Measurements from ENCODE around the gene MAD1L1. TPM values are rescaled to one million over a fixed set of nuclear protein-coding genes. Genes with fewer than 3 reads are reported as not detected.
"Not testable (repeated sequence)": the region's sequence is repeated elsewhere in the genome, so short reads cannot be mapped to it uniquely, and the experiment has no call there.

MAD1L1 gene
- total RNA-seq, 2 donors from 2014 or later, result 81.3 to 115 TPM

DNA sequence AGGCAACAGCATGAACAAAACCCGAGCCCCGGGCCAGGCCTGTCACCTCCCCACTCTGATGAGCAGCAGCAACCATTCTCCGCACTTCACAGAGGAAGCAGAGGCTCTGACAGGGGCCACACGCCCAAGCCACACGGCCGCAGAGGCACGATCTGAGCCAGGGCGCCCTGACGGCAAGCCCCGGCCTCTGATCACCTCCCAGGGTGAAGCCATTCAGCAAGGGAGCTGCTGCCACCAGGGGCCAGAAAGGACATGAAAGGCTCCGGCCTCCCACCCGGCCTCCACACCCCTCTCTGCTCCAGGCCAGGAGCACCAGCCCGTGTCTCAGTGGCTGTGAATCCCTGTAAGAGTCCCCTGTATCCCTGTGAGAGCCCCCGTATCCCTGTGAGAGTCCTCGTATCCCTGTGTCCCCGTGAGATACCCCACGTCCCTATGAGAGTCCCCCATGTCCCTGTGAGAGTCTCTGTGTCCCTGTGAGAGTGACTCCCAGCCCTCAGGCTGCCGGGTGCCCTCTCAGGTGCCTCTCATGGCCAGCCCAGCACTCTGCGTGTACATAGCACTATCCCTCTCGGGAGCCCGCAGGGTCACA lies 187.8 kb downstream of the MAD1L1 start:
- Mint-ChIP-seq H3K4me1 (peaks cover 21% of the 10 kb centered on the region), H3K27ac (no peak overlapping the region), H3K27me3 (no peaks in the 10 kb centered on the region), H3K4me3 (no peak overlapping the region), H3K36me3 (ENCODE audit: low read depth) (peaks cover 4% of the 10 kb centered on the region)
- ATAC-seq (no peak), DNase-seq (no peak)
- H3K9me3 ChIP-seq (ENCODE audit: control insufficient read depth, low read length, poor library complexity, severe bottlenecking), result no peaks in the 10 kb centered on the region

DNA sequence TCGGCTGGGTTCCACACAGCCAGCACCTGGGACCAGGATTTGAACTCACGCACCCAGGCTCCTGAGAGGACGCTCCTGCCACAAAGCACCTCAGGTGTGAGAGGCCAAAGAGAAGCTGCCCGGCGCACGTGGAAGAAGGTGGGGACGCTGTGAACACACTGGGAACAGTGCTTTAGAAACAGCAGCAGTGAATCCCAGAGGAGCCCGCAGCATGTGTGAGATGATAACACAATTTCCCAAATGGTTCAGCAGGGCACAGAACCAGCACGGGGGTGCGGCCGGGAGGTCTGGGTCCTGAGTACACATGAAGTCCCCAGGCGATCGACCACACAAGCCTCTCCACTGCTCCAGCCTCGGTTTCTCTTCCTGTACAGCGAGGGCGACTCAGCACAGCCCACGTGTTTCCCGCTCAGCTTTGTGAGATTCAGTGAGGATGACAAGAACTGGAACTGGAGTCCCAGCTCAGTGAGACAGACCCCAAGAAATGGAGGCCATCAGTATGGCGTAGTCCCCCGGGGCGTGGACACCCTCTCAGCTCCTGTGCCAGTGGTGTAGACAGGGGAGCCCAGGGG lies 188.3 kb downstream of the MAD1L1 start:
- H3K9me3 ChIP-seq (ENCODE audit: control insufficient read depth, low read length, poor library complexity, severe bottlenecking), result no peaks in the 10 kb centered on the region
- no peak for DNase-seq
- no peaks in the 10 kb centered on the region for H3K27me3 Mint-ChIP-seq
- no peak overlapping the region for H3K27ac Mint-ChIP-seq
- no peak overlapping the region for H3K4me3 Mint-ChIP-seq
- H3K36me3 Mint-ChIP-seq (ENCODE audit: low read depth), result peaks cover 4% of the 10 kb centered on the region
- no peak for ATAC-seq
- H3K4me1 Mint-ChIP-seq, result peaks cover 27% of the 10 kb centered on the region

DNA sequence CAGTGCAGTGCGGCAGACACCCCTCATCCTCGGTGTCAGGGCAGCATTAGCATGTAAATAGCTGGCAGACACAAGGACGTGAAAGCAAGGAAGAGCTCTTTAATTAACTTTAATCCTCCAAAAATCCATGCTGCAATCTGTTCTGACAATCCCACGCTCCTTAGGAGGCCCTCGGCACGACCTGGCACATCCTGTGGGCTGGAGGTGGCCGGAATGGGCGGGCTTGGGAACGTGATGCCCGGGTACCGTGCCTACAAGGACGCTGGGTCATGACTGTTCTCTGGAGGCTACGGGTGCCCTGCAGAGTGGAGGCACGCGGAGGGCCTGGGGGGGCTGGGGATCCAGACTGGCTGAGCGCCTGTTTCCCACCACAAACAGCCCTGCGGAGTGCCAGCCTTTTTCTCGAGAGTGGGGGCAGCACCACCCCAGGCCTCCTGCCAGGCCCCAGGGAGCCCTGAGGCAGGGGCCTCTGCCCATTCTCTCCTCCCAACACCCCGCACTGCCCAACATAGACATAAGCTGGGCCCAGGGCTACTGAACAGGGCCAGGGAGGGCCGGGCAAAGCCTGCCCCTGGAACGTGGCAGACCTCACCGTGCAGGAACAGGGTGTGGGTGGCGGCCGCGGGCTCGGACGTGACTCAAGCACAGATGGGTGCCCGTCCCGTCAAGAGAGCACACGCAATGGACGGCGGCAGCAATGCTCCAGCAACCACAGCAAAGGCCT lies 189.3 kb downstream of the MAD1L1 start:
- Mint-ChIP-seq H3K27me3 (no peaks in the 10 kb centered on the region), H3K4me1 (peaks cover 32% of the 10 kb centered on the region), H3K4me3 (no peak overlapping the region), H3K36me3 (ENCODE audit: low read depth) (peaks cover 4% of the 10 kb centered on the region), H3K27ac (no peak overlapping the region)
- no peaks in the 10 kb centered on the region for H3K9me3 ChIP-seq (ENCODE audit: control insufficient read depth, low read length, poor library complexity, severe bottlenecking)
- ATAC-seq, result no peak
- DNase-seq, result no peak

DNA sequence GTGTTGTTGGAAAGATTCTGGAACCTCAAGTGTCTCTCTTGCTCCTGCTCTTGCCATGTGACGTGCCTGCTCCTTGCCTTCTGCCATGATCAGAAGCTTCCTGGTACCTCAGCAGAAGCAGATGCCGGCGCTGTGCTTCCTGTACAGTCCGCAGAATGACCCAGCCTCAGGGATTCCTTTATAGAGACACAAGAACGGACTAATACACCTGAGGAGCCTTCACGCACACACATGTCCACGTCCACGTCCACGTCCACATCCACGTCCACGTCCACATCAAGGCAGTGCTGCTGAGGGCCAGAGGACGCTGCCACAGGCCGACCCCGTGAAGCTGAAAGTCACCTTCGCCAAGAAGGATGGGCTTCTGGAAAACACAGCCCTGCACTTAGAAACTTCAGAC lies 190.1 kb downstream of the MAD1L1 start:
- ATAC-seq (no peak), DNase-seq (no peak)
- Mint-ChIP-seq H3K4me3 (no peak overlapping the region), H3K27me3 (no peaks in the 10 kb centered on the region), H3K4me1 (peaks cover 34% of the 10 kb centered on the region), H3K36me3 (ENCODE audit: low read depth) (peaks cover 4% of the 10 kb centered on the region), H3K27ac (no peak overlapping the region)
- H3K9me3 ChIP-seq (ENCODE audit: control insufficient read depth, low read length, poor library complexity, severe bottlenecking), result no peaks in the 10 kb centered on the region

DNA sequence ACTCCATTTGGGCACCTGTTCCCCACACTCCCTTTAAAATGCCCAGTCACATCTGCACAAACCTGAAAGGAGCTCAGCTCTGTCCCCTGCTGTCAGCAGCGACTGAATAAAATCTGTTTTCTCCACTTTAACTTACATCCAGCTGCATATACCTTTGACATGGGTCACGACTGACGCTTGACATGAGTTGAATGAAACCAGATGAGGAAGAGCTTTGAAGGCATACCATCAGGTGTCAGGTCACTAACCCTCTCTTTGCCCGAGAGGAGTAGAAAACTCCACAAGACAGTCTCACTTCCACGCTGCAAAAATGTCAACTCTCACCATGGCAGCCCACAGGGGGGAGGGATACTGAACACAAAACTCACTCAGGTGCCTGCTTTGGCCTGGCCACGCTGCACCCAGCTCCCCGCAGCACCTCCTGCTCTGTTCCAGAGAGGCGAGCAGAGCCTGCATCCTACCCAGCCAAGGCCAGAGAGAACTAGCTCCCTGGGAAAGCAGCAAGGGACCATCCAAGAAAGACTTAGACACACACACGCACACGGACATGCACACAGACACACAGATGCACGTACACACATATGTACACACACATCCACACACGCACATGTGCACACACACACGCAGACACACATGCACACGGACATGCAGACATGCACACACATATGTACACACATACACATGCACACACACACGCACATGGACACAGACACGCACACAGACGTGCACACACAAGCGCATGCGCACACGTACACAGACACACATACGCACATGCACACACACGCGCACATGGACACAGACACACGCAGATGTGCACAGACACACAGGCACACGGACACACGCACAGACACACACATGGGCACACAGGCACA lies 191.0 kb downstream of the MAD1L1 start:
- Mint-ChIP-seq H3K27me3 (no peaks in the 10 kb centered on the region), H3K4me1 (peaks cover 41% of the 10 kb centered on the region), H3K27ac (no peak overlapping the region), H3K4me3 (no peak overlapping the region), H3K36me3 (ENCODE audit: low read depth) (peaks cover 4% of the 10 kb centered on the region)
- no peaks in the 10 kb centered on the region for H3K9me3 ChIP-seq (ENCODE audit: control insufficient read depth, low read length, poor library complexity, severe bottlenecking)
- no peak for ATAC-seq
- no peak for DNase-seq

DNA sequence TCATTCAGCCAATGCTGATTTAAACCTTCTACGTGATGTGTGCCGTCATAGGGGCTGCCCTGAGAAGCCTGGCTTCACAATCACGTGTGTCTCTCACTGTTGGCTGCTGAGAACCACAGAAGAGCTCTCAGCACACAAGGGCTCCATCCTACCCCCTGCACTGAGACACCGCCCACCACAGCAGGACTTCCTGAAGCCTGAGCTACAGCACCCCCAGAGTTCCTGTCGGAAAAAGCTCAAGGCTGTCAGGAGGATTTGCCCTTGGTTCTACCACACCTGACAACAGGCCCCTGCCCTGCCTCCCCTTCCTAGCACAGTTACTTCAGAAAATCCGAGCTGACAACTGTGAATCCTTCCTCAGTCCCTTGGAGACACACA lies 191.9 kb downstream of the MAD1L1 start:
- H3K9me3 ChIP-seq (ENCODE audit: control insufficient read depth, low read length, poor library complexity, severe bottlenecking), result no peaks in the 10 kb centered on the region
- Mint-ChIP-seq H3K36me3 (ENCODE audit: low read depth) (peaks cover 4% of the 10 kb centered on the region), H3K27ac (no peak overlapping the region), H3K4me1 (peaks cover 41% of the 10 kb centered on the region), H3K27me3 (no peaks in the 10 kb centered on the region), H3K4me3 (no peak overlapping the region)
- DNase-seq (no peak), ATAC-seq (no peak)

DNA sequence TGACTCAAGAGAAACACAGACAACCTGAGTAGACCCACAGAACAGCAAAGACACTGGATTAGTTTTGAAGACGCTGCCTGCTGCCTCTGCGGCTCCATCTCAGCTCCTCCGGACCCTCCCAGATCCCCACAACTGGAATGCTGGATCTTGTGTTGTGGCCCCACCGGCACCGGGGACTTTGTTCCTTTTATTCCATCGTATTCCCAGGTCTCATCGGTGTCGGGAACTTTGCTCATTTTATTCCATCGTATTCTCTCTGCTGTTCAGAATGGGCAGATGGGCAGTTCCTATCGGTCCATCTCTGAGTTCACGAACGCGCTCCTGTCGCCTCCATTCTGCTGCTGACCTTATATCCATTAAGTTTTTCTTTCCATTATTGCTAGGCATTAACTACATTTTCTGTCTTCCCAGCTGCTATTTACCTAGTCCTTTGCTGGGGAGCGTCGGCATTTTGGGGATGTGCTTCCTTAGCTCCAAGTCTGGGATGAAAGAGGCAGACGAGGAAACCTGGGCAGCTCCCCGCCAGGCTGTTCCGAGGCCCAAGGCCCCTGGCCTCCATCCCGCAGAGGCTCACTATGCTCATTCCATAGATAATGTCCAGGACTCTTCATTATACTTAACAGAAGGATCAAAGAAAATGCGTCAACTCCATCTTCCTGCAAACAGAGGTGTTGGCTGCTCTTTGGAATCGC lies 192.4 kb downstream of the MAD1L1 start:
- Mint-ChIP-seq H3K4me1 (peaks cover 41% of the 10 kb centered on the region), H3K4me3 (no peak overlapping the region), H3K27me3 (no peaks in the 10 kb centered on the region), H3K36me3 (ENCODE audit: low read depth) (peaks cover 4% of the 10 kb centered on the region), H3K27ac (peak overlapping the region; percentile 88)
- ATAC-seq, result no peak
- no peaks in the 10 kb centered on the region for H3K9me3 ChIP-seq (ENCODE audit: control insufficient read depth, low read length, poor library complexity, severe bottlenecking)
- DNase-seq, result no peak

DNA sequence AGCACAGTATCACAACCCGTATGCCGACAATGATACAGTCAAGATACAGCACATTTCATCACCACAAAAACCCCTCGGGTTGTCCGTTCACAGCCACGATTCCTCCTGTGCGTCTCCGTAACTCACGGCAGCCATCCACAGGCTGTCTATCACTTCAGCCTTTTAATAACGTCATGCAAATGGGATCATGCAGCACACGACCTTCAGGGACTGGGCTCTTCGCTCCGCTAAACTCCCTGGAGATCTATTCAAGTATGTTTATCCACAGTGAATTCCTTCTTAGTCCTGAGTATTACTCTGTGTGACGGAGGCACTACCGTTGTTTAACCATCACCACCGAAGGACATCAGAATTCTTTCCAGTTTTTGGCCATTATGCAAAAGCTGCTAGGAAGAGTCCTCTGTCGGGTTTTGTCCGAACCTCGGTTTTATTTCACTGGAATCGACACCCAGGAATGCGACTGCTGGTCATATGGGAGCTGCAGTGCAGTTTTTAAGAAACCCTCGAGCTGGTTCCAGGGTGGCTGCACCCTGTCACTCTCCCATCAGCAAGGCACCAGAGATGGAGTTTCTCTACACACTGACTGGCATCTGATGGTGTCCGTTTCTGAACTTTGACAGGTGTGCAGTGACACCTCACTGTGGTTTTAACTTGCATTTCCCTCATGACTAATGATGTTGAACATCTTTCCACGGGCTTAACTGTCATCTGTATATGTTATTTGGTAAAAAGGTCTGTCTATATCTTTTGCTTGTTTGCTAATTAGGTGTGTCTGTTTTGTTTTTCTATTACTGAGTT lies 193.6 kb downstream of the MAD1L1 start:
- Mint-ChIP-seq H3K4me1 (peaks cover 46% of the 10 kb centered on the region), H3K27ac (peak overlapping the region; percentile 88), H3K36me3 (ENCODE audit: low read depth) (peaks cover 4% of the 10 kb centered on the region), H3K4me3 (peak overlapping the region; percentile 63), H3K27me3 (no peaks in the 10 kb centered on the region)
- no peaks in the 10 kb centered on the region for H3K9me3 ChIP-seq (ENCODE audit: control insufficient read depth, low read length, poor library complexity, severe bottlenecking)
- no peak for ATAC-seq
- DNase-seq, result no peak

DNA sequence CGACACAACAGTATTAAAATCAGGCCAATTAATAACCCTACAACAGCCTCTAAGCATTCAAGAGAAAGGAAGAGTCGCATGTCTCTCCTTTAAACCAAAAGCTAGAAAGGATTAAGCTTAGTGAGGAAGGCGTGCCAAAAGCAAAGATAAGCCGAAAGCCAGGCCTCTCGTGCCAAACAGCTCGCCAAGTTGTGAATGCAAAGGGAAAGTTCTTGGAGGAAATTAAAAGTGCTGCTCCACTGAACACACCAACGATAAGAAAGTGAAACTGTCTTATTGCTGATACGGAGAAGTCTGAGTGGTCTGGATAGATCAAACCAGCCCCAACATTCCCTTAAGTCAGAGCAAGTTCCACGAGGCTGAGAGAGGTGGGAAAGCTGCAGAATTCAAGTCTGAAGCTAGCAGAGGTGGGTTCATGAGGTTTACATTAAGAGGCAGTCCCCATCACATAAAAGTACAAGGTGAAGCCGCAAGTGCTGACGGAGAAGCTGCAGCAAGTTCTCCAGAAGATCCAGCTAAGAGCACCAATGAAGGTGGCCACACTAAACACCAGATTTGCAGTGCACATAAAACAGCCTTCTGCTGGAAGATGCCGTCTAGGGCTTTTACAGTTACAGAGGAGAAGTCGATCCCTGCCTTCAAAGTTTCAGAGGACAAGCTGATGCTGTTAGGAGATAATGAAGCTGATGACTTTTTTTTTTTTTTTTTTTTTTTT lies 194.8 kb downstream of the MAD1L1 start:
- H3K4me3 Mint-ChIP-seq, result peak overlapping the region; percentile 89
- H3K36me3 Mint-ChIP-seq (ENCODE audit: low read depth), result peaks cover 2% of the 10 kb centered on the region
- peak overlapping the region; percentile 88 for H3K27ac Mint-ChIP-seq
- no peak for DNase-seq
- H3K4me1 Mint-ChIP-seq, result peaks cover 43% of the 10 kb centered on the region
- peak; percentile 65 for ATAC-seq
- no peaks in the 10 kb centered on the region for H3K27me3 Mint-ChIP-seq
- H3K9me3 ChIP-seq (ENCODE audit: control insufficient read depth, low read length, poor library complexity, severe bottlenecking), result no peaks in the 10 kb centered on the region

DNA sequence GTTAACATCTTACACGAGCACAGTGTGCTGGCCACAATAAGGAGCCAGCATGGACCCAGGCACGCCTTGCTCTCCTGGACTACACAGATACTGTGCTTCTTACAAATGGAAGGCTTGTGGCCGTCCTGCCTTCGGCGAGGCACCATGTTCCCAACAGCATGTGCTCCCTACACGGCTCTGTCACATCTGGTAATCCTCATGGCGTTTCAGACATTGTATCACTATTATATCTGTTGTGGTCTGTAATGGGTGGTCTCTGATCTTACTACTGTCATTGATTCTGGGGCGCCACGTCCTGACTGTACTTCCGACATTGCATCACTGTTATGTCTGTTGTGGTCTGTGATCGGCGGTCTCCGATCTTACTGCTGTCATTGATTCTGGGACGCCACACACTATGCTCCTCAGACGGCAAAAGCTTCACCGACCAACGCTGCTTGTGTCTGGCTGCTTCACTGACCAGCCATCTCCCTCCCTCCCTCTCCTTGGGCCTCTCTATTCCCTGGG lies 195.4 kb downstream of the MAD1L1 start:
- H3K9me3 ChIP-seq (ENCODE audit: control insufficient read depth, low read length, poor library complexity, severe bottlenecking), result no peaks in the 10 kb centered on the region
- peaks cover 43% of the 10 kb centered on the region for H3K4me1 Mint-ChIP-seq
- ATAC-seq (peak; percentile 64), DNase-seq (no peak)
- peak overlapping the region; percentile 89 for H3K4me3 Mint-ChIP-seq
- H3K36me3 Mint-ChIP-seq (ENCODE audit: low read depth), result peaks cover 2% of the 10 kb centered on the region
- no peaks in the 10 kb centered on the region for H3K27me3 Mint-ChIP-seq
- peak overlapping the region; percentile 88 for H3K27ac Mint-ChIP-seq

DNA sequence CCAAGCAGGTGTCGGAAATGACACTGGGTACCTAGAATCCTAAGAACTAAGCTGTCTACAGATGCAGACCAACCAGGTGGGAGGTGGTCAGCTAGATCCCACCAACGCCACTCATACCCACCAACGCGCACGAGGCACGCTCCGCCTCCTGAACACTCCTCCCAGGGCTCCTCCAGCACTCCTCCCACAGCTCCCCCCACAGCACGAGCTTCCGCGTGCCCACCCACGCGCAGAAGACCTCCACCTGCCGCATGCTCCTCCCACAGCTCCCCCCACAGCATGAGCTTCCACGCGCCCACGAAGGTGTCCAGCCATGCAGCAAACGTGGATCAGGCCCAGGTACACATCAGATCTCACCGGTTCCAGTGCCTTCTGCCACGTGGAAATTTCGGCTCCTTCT lies 196.0 kb downstream of the MAD1L1 start:
- Mint-ChIP-seq H3K4me3 (no peak overlapping the region), H3K27me3 (no peaks in the 10 kb centered on the region), H3K4me1 (peaks cover 43% of the 10 kb centered on the region), H3K36me3 (ENCODE audit: low read depth) (peaks cover 2% of the 10 kb centered on the region), H3K27ac (no peak overlapping the region)
- ATAC-seq (no peak), DNase-seq (no peak)
- H3K9me3 ChIP-seq (ENCODE audit: control insufficient read depth, low read length, poor library complexity, severe bottlenecking), result no peaks in the 10 kb centered on the region

DNA sequence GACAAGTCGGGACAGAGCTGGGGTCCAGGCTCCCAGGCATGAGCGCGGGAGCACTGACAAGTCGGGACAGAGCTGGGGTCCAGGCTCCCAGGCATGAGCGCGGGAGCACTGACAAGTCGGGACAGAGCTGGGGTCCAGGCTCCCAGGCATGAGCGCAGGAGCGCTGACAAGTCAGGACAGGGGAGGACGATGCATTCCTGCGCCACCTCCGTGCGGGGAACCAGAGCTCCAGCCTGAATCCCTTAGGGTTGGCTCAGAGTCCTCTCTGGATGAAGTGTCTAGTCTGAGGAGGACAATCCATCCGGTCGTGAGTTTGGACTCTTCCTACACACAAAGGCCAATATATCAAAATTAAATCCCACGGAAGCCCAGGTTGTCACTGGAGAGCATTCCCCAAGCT lies 196.5 kb downstream of the MAD1L1 start:
- not testable (repeated sequence) for H3K36me3 Mint-ChIP-seq (ENCODE audit: low read depth); DNase-seq; ATAC-seq; H3K27me3 Mint-ChIP-seq; H3K27ac Mint-ChIP-seq; H3K4me3 Mint-ChIP-seq; H3K9me3 ChIP-seq (ENCODE audit: control insufficient read depth, low read length, poor library complexity, severe bottlenecking)
- peaks cover 44% of the 10 kb centered on the region for H3K4me1 Mint-ChIP-seq

All from T-helper 17 cell (primary cell).